Memory B cell (primary cell): ENCODE data around the gene ZNF329.
A peak's percentile ranks its signal among the peaks of the same experiment; 100 is the strongest.

ENCODE experiments used
- ATAC-seq: fragments of 150-1000 bp; cut with Tn5 transposase; 2 replicates; pipeline ENCODE4 v1.10.0; 2021; ENCODE audit warnings: low read depth, mild to moderate bottlenecking, moderate library complexity
- DNase-seq, 2 donors: peaks; one replicate each; pipeline ENCODE4 v3.0.0; 2022; ENCODE audit warnings: low spot score in 2 of 2
- H3K27ac Mint-ChIP-seq: one replicate; pipeline ENCODE4 v1.8.0; 2022; ENCODE audit warnings: mild to moderate bottlenecking, moderate library complexity, mixed read lengths
- H3K27me3 Mint-ChIP-seq: one replicate; pipeline ENCODE4 v1.8.0; 2022; ENCODE audit warnings: mixed read lengths
- H3K36me3 Mint-ChIP-seq: one replicate; pipeline ENCODE4 v1.8.0; 2022; ENCODE audit warnings: mild to moderate bottlenecking, mixed read lengths
- H3K4me1 Mint-ChIP-seq: one replicate; pipeline ENCODE4 v1.8.0; 2022; ENCODE audit warnings: mixed read lengths
- H3K4me3 Mint-ChIP-seq: one replicate; pipeline ENCODE4 v1.8.0; 2022; ENCODE audit warnings: mild to moderate bottlenecking, moderate library complexity, mixed read lengths
- H3K9me3 Mint-ChIP-seq: one replicate; pipeline ENCODE4 v1.8.0; 2022; ENCODE audit warnings: mixed read lengths

The ZNF329 gene

GRCh38 chr19:58150328-58150921, at the start of gene ZNF329:
Gene ZNF329 (minus strand): TSS chr19:58150789. CDS start chr19:58129503, 21,286 bp downstream.
- ATAC-seq (peak; percentile 67), DNase-seq (peak; percentile 94 to 96)
- H3K4me3 Mint-ChIP-seq = peak within 1 kb of the TSS; percentile 87
- peak within 1 kb of the TSS; percentile 94 for H3K27ac Mint-ChIP-seq
- no peaks in the 10 kb centered on the region for H3K27me3 Mint-ChIP-seq
- H3K9me3 Mint-ChIP-seq = peaks cover 3% of the 10 kb centered on the region
- H3K36me3 Mint-ChIP-seq = peaks cover 10% of the 10 kb centered on the region
- peaks cover 10% of the 10 kb centered on the region for H3K4me1 Mint-ChIP-seq

GRCh38 chr19:58196901-58197616, 46.5 kb upstream of the ZNF329 start:
- H3K27me3 Mint-ChIP-seq = no peaks in the 10 kb centered on the region
- no peak overlapping the region for H3K27ac Mint-ChIP-seq
- no peak overlapping the region for H3K4me3 Mint-ChIP-seq
- DNase-seq (no peak), ATAC-seq (no peak)
- peaks cover 18% of the 10 kb centered on the region for H3K9me3 Mint-ChIP-seq
- H3K4me1 Mint-ChIP-seq = no peaks in the 10 kb centered on the region
- peaks cover 71% of the 10 kb centered on the region for H3K36me3 Mint-ChIP-seq

GRCh38 chr19:58183817-58184215, 33.2 kb upstream of the ZNF329 start:
- peak overlapping the region; percentile 88 for H3K4me3 Mint-ChIP-seq
- H3K27ac Mint-ChIP-seq = peak overlapping the region; percentile 100
- H3K9me3 Mint-ChIP-seq = peaks cover 8% of the 10 kb centered on the region
- H3K4me1 Mint-ChIP-seq = peaks cover 10% of the 10 kb centered on the region
- DNase-seq = no peak
- H3K36me3 Mint-ChIP-seq = peaks cover 47% of the 10 kb centered on the region
- H3K27me3 Mint-ChIP-seq = no peaks in the 10 kb centered on the region
- ATAC-seq = no peak

DNA sequence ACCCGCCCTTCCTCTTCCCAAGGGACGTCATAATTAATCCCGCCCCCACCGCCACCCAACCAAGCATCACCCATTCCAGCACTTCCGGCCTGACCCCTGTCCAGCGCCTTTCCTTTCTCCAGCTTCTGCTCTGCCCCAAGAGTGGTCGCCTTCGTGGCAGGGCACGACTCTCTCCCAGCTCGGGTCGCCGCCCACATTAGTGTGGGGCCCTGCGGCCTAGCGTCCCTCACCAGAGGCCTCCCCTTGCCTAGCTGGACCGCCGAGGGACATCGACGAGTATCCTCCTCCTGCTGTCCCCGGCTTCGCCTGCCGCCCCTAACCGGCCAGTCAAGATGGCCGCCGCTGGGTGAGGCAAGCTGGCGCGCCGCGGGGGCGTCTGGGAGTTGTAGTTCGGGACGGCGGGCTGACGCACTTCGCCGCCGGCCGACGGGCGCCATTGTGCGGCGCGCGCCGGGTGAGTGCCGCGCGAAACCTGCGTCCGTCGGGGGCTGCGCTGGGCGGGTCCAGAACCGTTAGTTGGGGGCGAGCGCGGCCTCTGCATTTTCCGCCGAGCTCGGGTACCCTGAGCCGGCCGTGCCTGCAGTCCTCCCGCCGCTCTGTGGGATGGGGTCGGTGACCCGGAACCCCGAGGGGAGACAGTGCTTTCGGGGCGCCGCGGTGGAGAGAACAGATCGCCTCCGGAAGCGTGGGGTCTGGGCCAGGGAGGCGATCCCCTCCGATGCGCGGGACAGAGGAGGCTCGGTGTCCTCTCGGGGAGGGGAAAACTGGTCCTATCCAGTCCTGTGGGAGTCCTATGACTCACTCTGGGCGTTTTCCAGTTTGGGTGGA, 32.6 kb upstream of the ZNF329 start, which contains the start of gene ZNF274:
Gene ZNF274, plus strand, starts transcription at position 73 of the 828 bp plus-strand sequence. CDS start 905 bp downstream, outside the sequence.
- Mint-ChIP-seq H3K4me1 (peaks cover 10% of the 10 kb centered on the region), H3K27me3 (no peaks in the 10 kb centered on the region), H3K9me3 (peaks cover 8% of the 10 kb centered on the region), H3K4me3 (peak within 1 kb of the TSS; percentile 88), H3K27ac (peak within 1 kb of the TSS; percentile 100), H3K36me3 (peaks cover 44% of the 10 kb centered on the region)
- peak; percentile 87 for ATAC-seq
- DNase-seq = peak; percentile 95 to 97

GRCh38 chr19:58182577-58182988, 32.0 kb upstream of the ZNF329 start:
- Mint-ChIP-seq H3K4me1 (peaks cover 10% of the 10 kb centered on the region), H3K4me3 (peak overlapping the region; percentile 88), H3K27ac (peak overlapping the region; percentile 100), H3K27me3 (no peaks in the 10 kb centered on the region), H3K9me3 (peaks cover 10% of the 10 kb centered on the region), H3K36me3 (peaks cover 43% of the 10 kb centered on the region)
- DNase-seq = no peak
- ATAC-seq = peak; percentile 74

DNA sequence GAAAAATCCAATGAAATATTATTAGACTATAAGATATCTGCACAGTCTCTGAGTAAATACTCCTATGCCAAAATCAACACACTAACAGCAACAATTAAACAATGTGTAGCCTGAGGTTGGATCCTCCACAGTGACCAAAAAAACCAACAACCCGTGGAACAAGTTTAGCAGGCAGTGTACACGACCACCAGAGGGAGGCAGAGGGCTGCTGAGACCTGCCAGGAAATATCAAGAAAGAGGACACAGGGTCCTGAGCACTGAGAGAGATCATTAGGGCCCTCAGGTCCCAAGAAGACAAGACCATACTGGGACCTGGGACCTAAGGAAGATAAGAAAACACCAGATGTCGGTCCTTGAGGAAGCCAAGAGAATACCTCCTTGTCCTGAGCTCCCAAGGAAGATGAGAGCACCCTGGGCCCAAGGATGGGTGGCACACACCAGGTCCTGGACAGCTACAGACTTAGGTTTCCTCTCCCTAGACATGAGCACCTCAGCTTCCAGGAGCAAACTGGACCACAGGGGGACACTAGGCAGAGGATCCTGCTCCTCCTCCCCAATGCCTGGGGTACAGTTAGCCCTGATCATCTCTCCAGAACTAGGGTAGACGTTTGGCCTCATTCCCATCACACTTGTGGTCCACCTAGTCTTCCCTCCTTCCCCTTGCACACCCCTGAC, 31.4 kb upstream of the ZNF329 start:
- Mint-ChIP-seq H3K9me3 (peaks cover 10% of the 10 kb centered on the region), H3K27ac (peak overlapping the region; percentile 100), H3K4me1 (peaks cover 10% of the 10 kb centered on the region), H3K27me3 (no peaks in the 10 kb centered on the region), H3K36me3 (peaks cover 41% of the 10 kb centered on the region), H3K4me3 (peak overlapping the region; percentile 88)
- DNase-seq (peak; percentile 49 to 50), ATAC-seq (no peak)

- Mint-ChIP-seq H3K36me3 (peaks cover 13% of the 10 kb centered on the region), H3K27me3 (no peaks in the 10 kb centered on the region), H3K9me3 (peaks cover 14% of the 10 kb centered on the region), H3K27ac (no peak overlapping the region), H3K4me3 (no peak overlapping the region), H3K4me1 (no peaks in the 10 kb centered on the region)
- DNase-seq (no peak), ATAC-seq (no peak)
Measured at GRCh38 chr19:58170860-58171259, 20.3 kb upstream of the ZNF329 start.

- Mint-ChIP-seq H3K9me3 (peaks cover 24% of the 10 kb centered on the region), H3K4me1 (no peaks in the 10 kb centered on the region), H3K36me3 (peaks cover 21% of the 10 kb centered on the region)
Measured at GRCh38 chr19:58166708-58167280, 16.2 kb upstream of the ZNF329 start.

DNA sequence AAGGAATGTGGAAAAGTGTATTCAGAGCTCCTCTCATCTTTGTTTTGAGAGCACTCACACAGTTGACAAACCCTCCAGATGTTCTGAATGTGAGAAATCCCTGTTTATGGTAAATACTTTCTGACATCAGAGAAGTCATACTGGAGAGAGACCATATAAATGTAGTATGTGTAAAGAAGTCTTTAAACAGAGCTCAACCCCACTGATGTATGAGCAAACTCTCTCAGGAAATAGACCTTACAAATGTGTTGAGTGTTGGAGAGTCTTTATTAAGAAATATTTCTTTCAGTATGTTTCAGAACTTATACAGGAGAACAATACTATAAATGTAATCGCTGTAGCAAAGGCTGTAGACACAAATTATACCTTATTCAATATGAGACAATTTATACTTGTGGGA, 15.7 kb upstream of the ZNF329 start:
- no peak for ATAC-seq
- Mint-ChIP-seq H3K9me3 (peaks cover 25% of the 10 kb centered on the region), H3K27me3 (no peaks in the 10 kb centered on the region), H3K36me3 (peaks cover 23% of the 10 kb centered on the region), H3K4me1 (no peaks in the 10 kb centered on the region), H3K4me3 (no peak overlapping the region), H3K27ac (no peak overlapping the region)
- no peak for DNase-seq

More at GRCh38 chr19:58166708-58167280, 16.2 kb upstream of the ZNF329 start:
- ATAC-seq (no peak), DNase-seq (no peak)
- Mint-ChIP-seq H3K27ac (no peak overlapping the region), H3K27me3 (no peaks in the 10 kb centered on the region), H3K4me3 (no peak overlapping the region)

- peaks cover 4% of the 10 kb centered on the region for H3K9me3 Mint-ChIP-seq
- DNase-seq = no peak
- H3K36me3 Mint-ChIP-seq = peaks cover 6% of the 10 kb centered on the region
- ATAC-seq = no peak
- no peak overlapping the region for H3K27ac Mint-ChIP-seq
- H3K4me3 Mint-ChIP-seq = no peak overlapping the region
- no peaks in the 10 kb centered on the region for H3K27me3 Mint-ChIP-seq
- peaks cover 5% of the 10 kb centered on the region for H3K4me1 Mint-ChIP-seq
Measured at GRCh38 chr19:58157045-58157728, 6.6 kb upstream of the ZNF329 start.

- no peaks in the 10 kb centered on the region for H3K9me3 Mint-ChIP-seq
- ATAC-seq (peak; percentile 87), DNase-seq (peak; percentile 96 to 99)
- peak overlapping the region; percentile 83 for H3K27ac Mint-ChIP-seq
- no peaks in the 10 kb centered on the region for H3K27me3 Mint-ChIP-seq
- peaks cover 6% of the 10 kb centered on the region for H3K4me1 Mint-ChIP-seq
- H3K4me3 Mint-ChIP-seq = peak overlapping the region; percentile 86
- peaks cover 2% of the 10 kb centered on the region for H3K36me3 Mint-ChIP-seq
Measured at GRCh38 chr19:58154679-58155648, 4.4 kb upstream of the ZNF329 start.

- ATAC-seq (no peak), DNase-seq (peak in 1 of 2 donors; percentile 15)
- Mint-ChIP-seq H3K9me3 (no peaks in the 10 kb centered on the region), H3K36me3 (peaks cover 4% of the 10 kb centered on the region), H3K4me3 (peak overlapping the region; percentile 86), H3K27ac (no peak overlapping the region), H3K27me3 (no peaks in the 10 kb centered on the region), H3K4me1 (peaks cover 12% of the 10 kb centered on the region)
Measured at GRCh38 chr19:58154287-58154678, 3.7 kb upstream of the ZNF329 start.
